A549 (cell line): ENCODE results near the gene PCDHB3. TPM values are rescaled to one million over a fixed set of nuclear protein-coding genes. Genes with fewer than 3 reads are reported as not detected.
A peak's percentile ranks its signal among the peaks of the same experiment; 100 is the strongest.

ENCODE experiments used
- ATAC-seq, 2 experiments: fragments of 200-7000 bp in 1 of 2; fragments of >200 bp in 1 of 2; cut with Nextera tagmentation in 1 of 2; cut with Tn5 transposase in 1 of 2; 3 replicates each; pipeline versions ENCODE4 v1.8.0 to v1.9.1; 2018 to 2020; ENCODE audit warnings: mild to moderate bottlenecking in 1 of 2, moderate library complexity in 1 of 2
- CTCF ChIA-PET: fragments of 300-600 bp; sonication (Branson Sonifier 250); formaldehyde crosslinking; extraction: SDS; loops from one replicate; lab custom pipeline; 2021; ENCODE audit warnings: antibody characterized with exemption, inconsistent platforms; lab: Yijun Ruan, JAX
- POLR2A ChIA-PET: fragments of 350-600 bp; formaldehyde crosslinking; extraction: SDS; loops from one replicate; lab custom pipeline; 2021; ENCODE audit warnings: antibody characterized with exemption, inconsistent platforms; lab: Yijun Ruan, JAX
- DNase-seq, 2 experiments: peaks; one replicate each; pipeline versions ENCODE4 v3.0.0 to v3.0.0-alpha.2; 2011 to 2016; ENCODE audit warnings: low read depth in 1 of 2, low spot score in 1 of 2
- FAIRE-seq: peaks from 2 replicates; lab custom pipeline; 2011; peaks lifted over from hg19 to GRCh38; lab: Jason Lieb, UNC
- H3K27ac ChIP-seq, 2 experiments: fragments of >200 bp; sonication (Bioruptor Twin); formaldehyde crosslinking; 3 replicates each; pipeline ENCODE4 v1.5.1; 2016 to 2017
- H3K4me1 ChIP-seq: fragments of >200 bp; sonication (Bioruptor Twin); formaldehyde crosslinking; 3 replicates; pipeline ENCODE4 v1.6.1; 2016
- H3K4me2 ChIP-seq: fragments of >200 bp; sonication (Bioruptor Twin); formaldehyde crosslinking; 3 replicates; pipeline ENCODE4 v1.6.1; 2016
- H3K4me3 ChIP-seq: fragments of >200 bp; sonication (Bioruptor Twin); formaldehyde crosslinking; 3 replicates; pipeline ENCODE4 v1.5.1; 2016
- H3K9me3 ChIP-seq: fragments of >200 bp; sonication (Bioruptor Twin); formaldehyde crosslinking; 3 replicates; pipeline ENCODE4 v1.6.1; 2016
- CBX2 ChIP-seq: fragments of 200-600 bp; sonication (generic); IDR thresholded peaks from 2 replicates; pipeline ENCODE4 v1.6.1; 2016; ENCODE audit warnings: low read depth, mild to moderate bottlenecking, borderline replicate concordance
- CEBPB ChIP-seq, 2 experiments: fragments of >200 bp in 1 of 2; sonication (Bioruptor Twin) in 1 of 2; formaldehyde crosslinking in 1 of 2; IDR thresholded peaks; 2 replicates each; pipeline ENCODE4 v1.6.1; 2012 to 2016
- CHD2 ChIP-seq: fragments of 150-350 bp; IDR thresholded peaks from 2 replicates; pipeline ENCODE4 v1.6.1; 2014; ENCODE audit warnings: low read length; ENCODE audit not compliant: partially characterized antibody
- EHMT2 ChIP-seq: fragments of 200-600 bp; sonication (generic); IDR thresholded peaks from 2 replicates; pipeline ENCODE4 v1.6.1; 2016; ENCODE audit warnings: antibody characterized with exemption, low read depth, mild to moderate bottlenecking, moderate library complexity
- FOSL2 ChIP-seq, 2 experiments: fragments of 450-650 bp in 1 of 2; fragments of >200 bp in 1 of 2; sonication (Bioruptor Twin) in 1 of 2; formaldehyde crosslinking; IDR thresholded peaks; 2 replicates each; pipeline versions ENCODE4 v1.5.0 to v1.6.1; 2016 to 2020; ENCODE audit warnings: mild to moderate bottlenecking in 1 of 2, moderate library complexity in 1 of 2
- HOXA7 ChIP-seq: fragments of 250-450 bp; sonication (Bioruptor Pico); IDR thresholded peaks from 2 replicates; pipeline ENCODE4 v1.5.0; 2020; ENCODE audit warnings: mild to moderate bottlenecking, moderate library complexity
- RAD21 ChIP-seq, 2 experiments: fragments of >200 bp in 1 of 2; sonication (Bioruptor Twin) in 1 of 2; formaldehyde crosslinking in 1 of 2; IDR thresholded peaks in 1 of 2; conservative IDR thresholded peaks in 1 of 2; 2 replicates in 1 of 2; 3 replicates in 1 of 2; pipeline ENCODE4 v1.6.1; 2012 to 2018; ENCODE audit warnings: inconsistent platforms in 1 of 2
- RARB ChIP-seq: fragments of 250-450 bp; sonication (Bioruptor Pico); IDR thresholded peaks from 2 replicates; pipeline ENCODE4 v1.8.0; 2021; ENCODE audit warnings: mild to moderate bottlenecking, moderate library complexity
- SREBF2 ChIP-seq: fragments of 450-650 bp; IDR thresholded peaks from 2 replicates; pipeline ENCODE4 v1.6.1; 2014; ENCODE audit warnings: mild to moderate bottlenecking, moderate library complexity
- TP53 ChIP-seq: fragments of 250-450 bp; sonication (Bioruptor Pico); IDR thresholded peaks from 2 replicates; pipeline ENCODE4 v1.5.0; 2021; ENCODE audit warnings: mild to moderate bottlenecking, moderate library complexity
- ZFP36 ChIP-seq: fragments of 450-650 bp; IDR thresholded peaks from 2 replicates; pipeline ENCODE4 v1.6.1; 2014; ENCODE audit warnings: borderline replicate concordance; ENCODE audit not compliant: partially characterized antibody
- ZNF302 ChIP-seq: fragments of 250-450 bp; sonication (Bioruptor Pico); IDR thresholded peaks from 2 replicates; pipeline ENCODE4 v1.9.0; 2021; ENCODE audit warnings: inconsistent platforms, mild to moderate bottlenecking, moderate library complexity
- WGBS: methylation state at CpG from one replicate; pipeline ENCODE4 v1.1.6; 2017; ENCODE audit errors: missing lambda C conversion rate; 5-methylcytosine and 5-hydroxymethylcytosine counted together
- polyA plus RNA-seq, 4 experiments: library from polyadenylated mRNA; depleted of rRNA in 3 of 4; stranded (reverse); fragments of >200 nt; fragmentation: RNase III in 1 of 4; extraction: RNeasy Plus Mini Kit Qiagen cat#74134 plus additional on column Dnase treatment in 1 of 4; gene quantifications; 2 replicates in 3 of 4; 3 replicates in 1 of 4; pipeline ENCODE4 v1.2.3, GENCODE V29; 2011 to 2017
- TF ChIP-seq, protein P1 (sequence below): fragments of >200 bp; sonication (Bioruptor Twin); formaldehyde crosslinking; IDR thresholded peaks from 3 replicates; pipeline ENCODE4 v1.5.1; 2016
- TF ChIP-seq, protein P2 (sequence below): fragments of 450-650 bp; IDR thresholded peaks from 2 replicates; pipeline ENCODE4 v1.6.1; 2014; ENCODE audit warnings: antibody characterized with exemption
- TF ChIP-seq, protein P3 (sequence below): IDR thresholded peaks from 2 replicates; pipeline ENCODE4 v1.6.1; 2012
- TF ChIP-seq, protein P4 (sequence below): IDR thresholded peaks from 2 replicates; pipeline ENCODE4 v1.6.1; 2012
- TF ChIP-seq, protein P5 (sequence below): IDR thresholded peaks from 2 replicates; pipeline ENCODE4 v1.6.1; 2012; ENCODE audit warnings: low read depth, borderline replicate concordance
- TF ChIP-seq, protein P6 (sequence below): fragments of 250-450 bp; sonication (Bioruptor Pico); IDR thresholded peaks from 2 replicates; pipeline ENCODE4 v1.5.0; 2021; ENCODE audit warnings: mild to moderate bottlenecking, moderate library complexity, borderline replicate concordance
- TF ChIP-seq, protein P7 (sequence below): fragments of >200 bp; sonication (Bioruptor Twin); formaldehyde crosslinking; IDR thresholded peaks from 2 replicates; pipeline ENCODE4 v1.6.1; 2016

The PCDHB3 gene
- polyA plus RNA-seq, 2 of the 4 experiments (the other 2 are of a cell fraction): 0.06 to 0.10 TPM

DNA sequence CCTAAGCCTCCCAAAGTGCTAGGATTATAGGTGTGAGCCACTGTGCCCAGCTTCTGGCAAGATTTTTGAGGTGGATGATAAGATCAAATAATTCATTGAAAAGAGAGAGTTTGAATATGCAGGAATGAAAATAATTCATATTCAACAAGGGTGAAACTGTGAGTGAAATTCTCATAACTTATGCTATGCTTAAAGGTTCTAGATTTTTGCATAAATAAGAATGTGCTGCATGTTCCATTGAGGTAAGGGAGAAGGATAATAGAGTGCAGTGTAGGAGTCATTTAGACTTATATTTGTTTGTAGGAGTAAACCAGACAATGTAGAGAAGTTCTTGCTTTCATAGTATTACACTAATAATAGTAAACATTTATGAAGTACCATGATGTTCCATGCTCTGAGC lies 18.0 kb upstream of the PCDHB3 start (continued):
- TF ChIP-seq, protein P1, sequence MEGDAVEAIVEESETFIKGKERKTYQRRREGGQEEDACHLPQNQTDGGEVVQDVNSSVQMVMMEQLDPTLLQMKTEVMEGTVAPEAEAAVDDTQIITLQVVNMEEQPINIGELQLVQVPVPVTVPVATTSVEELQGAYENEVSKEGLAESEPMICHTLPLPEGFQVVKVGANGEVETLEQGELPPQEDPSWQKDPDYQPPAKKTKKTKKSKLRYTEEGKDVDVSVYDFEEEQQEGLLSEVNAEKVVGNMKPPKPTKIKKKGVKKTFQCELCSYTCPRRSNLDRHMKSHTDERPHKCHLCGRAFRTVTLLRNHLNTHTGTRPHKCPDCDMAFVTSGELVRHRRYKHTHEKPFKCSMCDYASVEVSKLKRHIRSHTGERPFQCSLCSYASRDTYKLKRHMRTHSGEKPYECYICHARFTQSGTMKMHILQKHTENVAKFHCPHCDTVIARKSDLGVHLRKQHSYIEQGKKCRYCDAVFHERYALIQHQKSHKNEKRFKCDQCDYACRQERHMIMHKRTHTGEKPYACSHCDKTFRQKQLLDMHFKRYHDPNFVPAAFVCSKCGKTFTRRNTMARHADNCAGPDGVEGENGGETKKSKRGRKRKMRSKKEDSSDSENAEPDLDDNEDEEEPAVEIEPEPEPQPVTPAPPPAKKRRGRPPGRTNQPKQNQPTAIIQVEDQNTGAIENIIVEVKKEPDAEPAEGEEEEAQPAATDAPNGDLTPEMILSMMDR: no peak
- TF ChIP-seq, protein P2, sequence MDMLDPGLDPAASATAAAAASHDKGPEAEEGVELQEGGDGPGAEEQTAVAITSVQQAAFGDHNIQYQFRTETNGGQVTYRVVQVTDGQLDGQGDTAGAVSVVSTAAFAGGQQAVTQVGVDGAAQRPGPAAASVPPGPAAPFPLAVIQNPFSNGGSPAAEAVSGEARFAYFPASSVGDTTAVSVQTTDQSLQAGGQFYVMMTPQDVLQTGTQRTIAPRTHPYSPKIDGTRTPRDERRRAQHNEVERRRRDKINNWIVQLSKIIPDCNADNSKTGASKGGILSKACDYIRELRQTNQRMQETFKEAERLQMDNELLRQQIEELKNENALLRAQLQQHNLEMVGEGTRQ: no peak
- TF ChIP-seq, all 56 proteins: peak for 0

DNA sequence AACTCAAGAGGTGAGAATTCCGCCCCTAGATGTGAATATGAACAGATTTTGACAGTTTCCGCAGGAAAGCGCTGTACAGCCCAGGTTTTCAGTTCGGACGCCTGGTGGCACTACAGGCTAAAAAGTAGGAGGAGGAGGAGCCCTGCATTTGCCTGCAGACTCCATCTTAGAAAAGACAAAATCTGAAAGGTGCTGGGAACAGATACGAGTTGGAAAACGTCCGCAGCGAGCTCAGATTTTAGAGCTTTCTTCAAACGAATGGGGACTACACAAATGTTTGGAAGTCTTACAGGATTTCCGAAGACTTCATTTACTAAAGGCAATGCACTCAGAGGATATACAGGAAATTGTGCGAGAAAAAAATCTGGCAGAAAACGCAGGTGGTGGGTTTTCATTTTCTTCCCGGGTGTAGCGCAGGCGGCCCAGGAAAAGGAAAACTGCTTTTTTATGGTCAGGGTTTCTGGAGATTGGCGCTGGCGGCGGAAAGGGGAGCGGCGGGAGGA lies 15.7 kb upstream of the PCDHB3 start:
- ChIA-PET CTCF (interaction anchor here (0.6 to 2.2 kb wide), 16 partner anchors 10 to 479 kb away, joined by 3 to 16 read pairs (median 3); partner anchors contain the start of gene PCDHB2), POLR2A (interaction anchor here (0.6 to 0.7 kb wide), 3 partner anchors 10 to 479 kb away, joined by 3 to 4 read pairs (median 3); partner anchors contain the start of genes PCDHB14 and PCDHB2)
- peak; percentile 81 for FAIRE-seq
- peak overlapping the region; percentile 44 for H3K4me3 ChIP-seq
- 3% methylated on average over 21 of the region's 21 CpGs for WGBS
- no peaks in the 10 kb centered on the region for H3K4me1 ChIP-seq
- TF ChIP-seq RARB (no peak), RAD21 (conservative IDR thresholded peaks at IDR 0.05 in 1 of 2, IDR thresholded peaks at IDR 0.05 in 1 of 2) (peak; percentile 71 to 75), CEBPB (IDR thresholded peaks at IDR 0.05) (no peak), FOSL2 (IDR thresholded peaks at IDR 0.05) (no peak), FOSL2 (CRISPR knock-in tag; IDR thresholded peaks at IDR 0.05) (no peak), ZFP36 (peak; percentile 2)
- TF ChIP-seq, protein P3, sequence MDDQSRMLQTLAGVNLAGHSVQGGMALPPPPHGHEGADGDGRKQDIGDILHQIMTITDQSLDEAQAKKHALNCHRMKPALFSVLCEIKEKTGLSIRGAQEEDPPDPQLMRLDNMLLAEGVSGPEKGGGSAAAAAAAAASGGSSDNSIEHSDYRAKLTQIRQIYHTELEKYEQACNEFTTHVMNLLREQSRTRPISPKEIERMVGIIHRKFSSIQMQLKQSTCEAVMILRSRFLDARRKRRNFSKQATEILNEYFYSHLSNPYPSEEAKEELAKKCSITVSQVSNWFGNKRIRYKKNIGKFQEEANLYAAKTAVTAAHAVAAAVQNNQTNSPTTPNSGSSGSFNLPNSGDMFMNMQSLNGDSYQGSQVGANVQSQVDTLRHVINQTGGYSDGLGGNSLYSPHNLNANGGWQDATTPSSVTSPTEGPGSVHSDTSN: no peak
- TF ChIP-seq, protein P1: peak; percentile 63
- TF ChIP-seq, protein P4, sequence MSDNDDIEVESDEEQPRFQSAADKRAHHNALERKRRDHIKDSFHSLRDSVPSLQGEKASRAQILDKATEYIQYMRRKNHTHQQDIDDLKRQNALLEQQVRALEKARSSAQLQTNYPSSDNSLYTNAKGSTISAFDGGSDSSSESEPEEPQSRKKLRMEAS: 0 out of 2 replicates have a peak, but pooled peaks have one; percentile 20
- TF ChIP-seq, protein P5, sequence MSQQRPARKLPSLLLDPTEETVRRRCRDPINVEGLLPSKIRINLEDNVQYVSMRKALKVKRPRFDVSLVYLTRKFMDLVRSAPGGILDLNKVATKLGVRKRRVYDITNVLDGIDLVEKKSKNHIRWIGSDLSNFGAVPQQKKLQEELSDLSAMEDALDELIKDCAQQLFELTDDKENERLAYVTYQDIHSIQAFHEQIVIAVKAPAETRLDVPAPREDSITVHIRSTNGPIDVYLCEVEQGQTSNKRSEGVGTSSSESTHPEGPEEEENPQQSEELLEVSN: 0 out of 2 replicates have a peak, but pooled peaks have one; percentile 20
- peaks cover 22% of the 10 kb centered on the region for H3K9me3 ChIP-seq
- H3K27ac ChIP-seq: peak overlapping the region; percentile 40 to 77
- H3K4me2 ChIP-seq: peak overlapping the region; percentile 70
- DNase-seq: peak; percentile 59 to 79
- peak; percentile 99 to 100 for ATAC-seq

DNA sequence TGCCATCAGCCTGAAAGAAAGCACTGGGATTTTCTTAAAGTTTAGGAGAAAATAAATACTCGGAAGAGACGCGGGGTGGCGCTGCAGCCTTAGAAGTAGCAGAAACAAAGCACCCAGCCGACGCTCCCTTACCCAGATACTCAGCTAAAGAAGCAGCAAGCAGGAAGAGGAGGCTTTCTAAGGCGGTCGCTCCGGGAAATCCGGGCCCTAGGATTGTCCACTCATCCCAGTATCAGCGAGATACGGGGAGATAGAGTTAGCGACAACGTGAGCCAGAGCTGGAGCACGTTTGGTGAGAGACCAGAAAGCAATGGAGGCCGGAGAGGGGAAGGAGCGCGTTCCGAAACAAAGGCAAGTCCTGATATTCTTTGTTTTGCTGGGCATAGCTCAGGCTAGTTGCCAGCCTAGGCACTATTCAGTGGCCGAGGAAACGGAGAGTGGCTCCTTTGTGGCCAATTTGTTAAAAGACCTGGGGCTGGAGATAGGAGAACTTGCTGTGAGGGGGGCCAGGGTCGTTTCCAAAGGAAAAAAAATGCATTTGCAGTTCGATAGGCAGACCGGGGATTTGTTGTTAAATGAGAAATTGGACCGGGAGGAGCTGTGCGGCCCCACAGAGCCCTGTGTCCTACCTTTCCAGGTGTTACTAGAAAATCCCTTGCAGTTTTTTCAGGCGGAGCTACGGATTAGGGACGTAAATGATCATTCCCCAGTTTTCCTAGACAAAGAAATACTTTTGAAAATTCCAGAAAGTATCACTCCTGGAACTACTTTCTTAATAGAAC lies 5.6 kb upstream of the PCDHB3 start, which contains the start of gene PCDHB2:
Gene PCDHB2 (plus strand): TSS at position 135 of the 782 bp plus-strand sequence. CDS start 176 bp downstream, at position 311.
- ATAC-seq: peak; percentile 93 to 99
- POLR2A ChIA-PET: interaction anchor here (0.6 to 1.5 kb wide), 4 partner anchors 10 to 469 kb away, joined by 3 to 5 read pairs (median 4); partner anchors contain the start of gene TAF7
- TF ChIP-seq ZNF302: no peak
- no peak for TF ChIP-seq FOSL2 (IDR thresholded peaks at IDR 0.05)
- no peak for TF ChIP-seq FOSL2 (CRISPR knock-in tag; IDR thresholded peaks at IDR 0.05)
- TF ChIP-seq, protein P6, sequence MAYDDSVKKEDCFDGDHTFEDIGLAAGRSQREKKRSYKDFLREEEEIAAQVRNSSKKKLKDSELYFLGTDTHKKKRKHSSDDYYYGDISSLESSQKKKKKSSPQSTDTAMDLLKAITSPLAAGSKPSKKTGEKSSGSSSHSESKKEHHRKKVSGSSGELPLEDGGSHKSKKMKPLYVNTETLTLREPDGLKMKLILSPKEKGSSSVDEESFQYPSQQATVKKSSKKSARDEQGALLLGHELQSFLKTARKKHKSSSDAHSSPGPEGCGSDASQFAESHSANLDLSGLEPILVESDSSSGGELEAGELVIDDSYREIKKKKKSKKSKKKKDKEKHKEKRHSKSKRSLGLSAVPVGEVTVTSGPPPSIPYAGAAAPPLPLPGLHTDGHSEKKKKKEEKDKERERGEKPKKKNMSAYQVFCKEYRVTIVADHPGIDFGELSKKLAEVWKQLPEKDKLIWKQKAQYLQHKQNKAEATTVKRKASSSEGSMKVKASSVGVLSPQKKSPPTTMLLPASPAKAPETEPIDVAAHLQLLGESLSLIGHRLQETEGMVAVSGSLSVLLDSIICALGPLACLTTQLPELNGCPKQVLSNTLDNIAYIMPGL (CRISPR knock-in tag): no peak
- peak; percentile 68 to 69 for TF ChIP-seq RAD21 (conservative IDR thresholded peaks at IDR 0.05 in 1 of 2, IDR thresholded peaks at IDR 0.05 in 1 of 2)
- no peak for TF ChIP-seq CHD2
- TF ChIP-seq EHMT2: no peak
- TF ChIP-seq HOXA7: no peak
- no peak for TF ChIP-seq TP53 (CRISPR knock-in tag)
- no peak for TF ChIP-seq SREBF2
- no peak for TF ChIP-seq CBX2
- TF ChIP-seq, protein P7, sequence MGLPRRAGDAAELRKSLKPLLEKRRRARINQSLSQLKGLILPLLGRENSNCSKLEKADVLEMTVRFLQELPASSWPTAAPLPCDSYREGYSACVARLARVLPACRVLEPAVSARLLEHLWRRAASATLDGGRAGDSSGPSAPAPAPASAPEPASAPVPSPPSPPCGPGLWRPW: no peak

More for the DNA sequence above, 5.6 kb upstream of the PCDHB3 start, which contains the start of gene PCDHB2:
- 10% methylated on average over 29 of the region's 29 CpGs for WGBS
- peaks cover 10% of the 10 kb centered on the region; the same call in 1 of the 3 replicates for H3K9me3 ChIP-seq
- no peaks in the 10 kb centered on the region for H3K4me1 ChIP-seq
- peak; percentile 35 to 86 for DNase-seq
- peak within 1 kb of the TSS; percentile 69 for H3K4me2 ChIP-seq
- no peak for FAIRE-seq
- peak within 1 kb of the TSS; percentile 70 to 82 for H3K27ac ChIP-seq
- CTCF ChIA-PET: interaction anchor here (0.6 to 2.2 kb wide), 40 partner anchors 9 to 592 kb away, joined by 3 to 18 read pairs (median 4); partner anchors contain the start of genes PCDHA5, PCDHB10, PCDHB6 and PCDHGA1
- peak within 1 kb of the TSS; percentile 60 for H3K4me3 ChIP-seq
